ENCODE results near the gene ZDBF2.
"Not testable (repeated sequence)": the region's sequence is repeated elsewhere in the genome, so short reads cannot be mapped to it uniquely, and the experiment has no call there.

The ZDBF2 gene

GRCh38 chr2:206253125-206253776 is 21.2 kb upstream of the ZDBF2 start:
- H3K4me3 ChIP-seq (ENCODE audit: low read depth, low read length): no peak overlapping the region
- TF ChIP-seq CTCF (IDR thresholded peaks at IDR 0.05; ENCODE audit: control insufficient read depth, extremely low read depth, insufficient read depth): no peak
- DNase-seq (ENCODE audit: low read depth): no peak

GRCh38 chr2:206253777-206254166 is 20.7 kb upstream of the ZDBF2 start:
- TF ChIP-seq CTCF (IDR thresholded peaks at IDR 0.05; ENCODE audit: control insufficient read depth, extremely low read depth, insufficient read depth): no peak
- no peak for DNase-seq (ENCODE audit: low read depth)
- H3K4me3 ChIP-seq (ENCODE audit: low read depth, low read length): no peak overlapping the region

DNA sequence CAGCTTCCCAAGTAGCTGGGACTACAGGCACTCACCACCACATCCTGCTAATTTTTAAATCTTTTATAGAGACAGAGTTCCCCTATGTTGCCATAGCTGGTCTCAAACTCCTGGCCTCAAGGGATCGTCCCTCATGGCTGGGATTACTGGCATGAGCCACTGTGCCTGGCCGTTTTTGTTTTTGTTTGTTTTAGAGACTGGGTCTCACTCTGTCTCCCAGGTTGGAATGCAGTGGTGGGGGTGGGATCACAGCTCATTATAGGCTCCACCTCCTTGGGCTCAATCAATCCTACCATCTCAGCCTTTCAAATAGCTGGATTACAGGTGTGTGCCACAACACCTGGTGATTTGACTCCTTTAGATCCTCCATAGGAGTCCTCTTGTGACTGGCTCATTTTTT is 19.5 kb upstream of the ZDBF2 start:
- TF ChIP-seq CTCF (IDR thresholded peaks at IDR 0.05; ENCODE audit: control insufficient read depth, extremely low read depth, insufficient read depth): no peak
- DNase-seq (ENCODE audit: low read depth): no peak
- H3K4me3 ChIP-seq (ENCODE audit: low read depth, low read length): no peak overlapping the region

DNA sequence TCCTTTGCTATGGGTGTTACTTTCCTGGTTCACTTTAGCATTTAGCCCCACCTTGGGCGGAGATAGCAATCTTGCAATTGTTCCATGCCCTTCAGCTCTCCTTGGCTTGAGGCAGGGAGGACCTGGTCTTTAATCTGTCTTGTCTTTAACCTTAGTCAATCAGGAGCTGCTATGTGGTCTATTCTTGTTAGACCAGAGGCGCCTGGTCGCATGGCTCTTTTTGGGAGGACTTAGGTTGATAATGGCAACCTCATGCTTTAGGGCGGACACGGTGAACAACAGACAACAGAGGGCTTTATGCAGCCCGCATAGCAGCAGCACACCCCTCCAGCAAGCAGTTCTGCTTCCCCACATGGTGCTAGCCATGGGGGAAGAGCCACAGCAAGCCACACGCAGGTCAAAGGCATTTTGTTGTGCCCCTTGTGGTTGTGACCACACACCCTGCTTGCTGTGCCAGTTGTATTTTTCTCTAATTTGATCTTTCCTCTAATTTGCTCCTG is 17.7 kb upstream of the ZDBF2 start:
- DNase-seq (ENCODE audit: low read depth): no peak
- no peak for TF ChIP-seq CTCF (IDR thresholded peaks at IDR 0.05; ENCODE audit: control insufficient read depth, extremely low read depth, insufficient read depth)
- no peak overlapping the region for H3K4me3 ChIP-seq (ENCODE audit: low read depth, low read length)

GRCh38 chr2:206257350-206257749 is 17.1 kb upstream of the ZDBF2 start:
- H3K4me3 ChIP-seq (ENCODE audit: low read depth, low read length): no peak overlapping the region
- no peak for DNase-seq (ENCODE audit: low read depth)
- no peak for TF ChIP-seq CTCF (IDR thresholded peaks at IDR 0.05; ENCODE audit: control insufficient read depth, extremely low read depth, insufficient read depth)

DNA sequence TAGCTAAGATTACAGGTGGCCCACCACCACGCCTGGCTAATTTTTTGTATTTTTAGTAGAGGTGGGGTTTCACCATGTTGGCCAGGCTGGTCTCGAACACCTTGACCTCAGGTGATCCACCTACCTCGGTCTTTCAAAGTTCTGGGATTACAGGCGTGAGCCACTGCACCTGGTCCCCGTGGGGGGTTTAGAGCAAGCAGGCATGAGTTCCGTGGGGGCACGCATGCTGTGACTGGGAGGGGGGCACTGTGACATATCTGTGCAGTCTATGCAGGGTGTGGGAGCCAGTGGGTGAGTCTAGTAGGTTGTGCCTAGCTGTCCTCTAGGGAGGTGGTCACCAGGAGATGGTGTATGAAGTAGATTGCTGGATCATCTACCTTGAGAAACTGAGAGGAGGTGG is 16.6 kb upstream of the ZDBF2 start:
- DNase-seq (ENCODE audit: low read depth): no peak
- H3K4me3 ChIP-seq (ENCODE audit: low read depth, low read length): no peak overlapping the region
- no peak for TF ChIP-seq CTCF (IDR thresholded peaks at IDR 0.05; ENCODE audit: control insufficient read depth, extremely low read depth, insufficient read depth)

GRCh38 chr2:206258615-206259014 is 15.8 kb upstream of the ZDBF2 start:
- H3K4me3 ChIP-seq (ENCODE audit: low read depth, low read length); DNase-seq (ENCODE audit: low read depth): not testable (repeated sequence)
